Chondrocyte (in vitro differentiated cells): Measurements from ENCODE around the gene EXTL2. TPM values are rescaled to one million over a fixed set of nuclear protein-coding genes. Genes with fewer than 3 reads are reported as not detected.
"Not testable (repeated sequence)": the region's sequence is repeated elsewhere in the genome, so short reads cannot be mapped to it uniquely, and the experiment has no call there.

ENCODE experiments used
- DNase-seq: peaks from one replicate; pipeline ENCODE4 v3.0.0; 2021; ENCODE audit warnings: mixed read lengths, low spot score
- H3K27ac Mint-ChIP-seq: one replicate; pipeline ENCODE4 v1.8.0; 2021; ENCODE audit warnings: mild to moderate bottlenecking, moderate library complexity, mixed read lengths; ENCODE audit not compliant: unreplicated experiment
- H3K27me3 Mint-ChIP-seq: 2 replicates; pipeline ENCODE4 v1.8.0; 2021; ENCODE audit warnings: low read depth, mixed read lengths
- H3K36me3 Mint-ChIP-seq: 2 replicates; pipeline ENCODE4 v1.8.0; 2021; ENCODE audit warnings: low read depth, mixed read lengths
- H3K4me1 Mint-ChIP-seq: 2 replicates; pipeline ENCODE4 v1.8.0; 2021; ENCODE audit warnings: low read depth, mild to moderate bottlenecking, mixed read lengths
- H3K4me3 Mint-ChIP-seq: one replicate; pipeline ENCODE4 v1.8.0; 2021; ENCODE audit warnings: mild to moderate bottlenecking, moderate library complexity, mixed read lengths; ENCODE audit not compliant: unreplicated experiment
- H3K9me3 Mint-ChIP-seq: 2 replicates; pipeline ENCODE4 v1.8.0; 2021; ENCODE audit warnings: low read depth, mixed read lengths
- total RNA-seq: library from RNA; stranded (reverse); gene quantifications from 3 replicates; pipeline ENCODE4 v1.2.1, GENCODE V29; 2021
- TF ChIP-seq, protein P1 (sequence below): fragments of 200-600 bp; sonication (generic); IDR thresholded peaks from 2 replicates; pipeline ENCODE4 v1.5.0; 2021; ENCODE audit warnings: antibody characterized with exemption, mild to moderate bottlenecking, moderate library complexity

Gene EXTL2
- total RNA-seq, 1 donor from 2014 or later, result 24.7 TPM

DNA sequence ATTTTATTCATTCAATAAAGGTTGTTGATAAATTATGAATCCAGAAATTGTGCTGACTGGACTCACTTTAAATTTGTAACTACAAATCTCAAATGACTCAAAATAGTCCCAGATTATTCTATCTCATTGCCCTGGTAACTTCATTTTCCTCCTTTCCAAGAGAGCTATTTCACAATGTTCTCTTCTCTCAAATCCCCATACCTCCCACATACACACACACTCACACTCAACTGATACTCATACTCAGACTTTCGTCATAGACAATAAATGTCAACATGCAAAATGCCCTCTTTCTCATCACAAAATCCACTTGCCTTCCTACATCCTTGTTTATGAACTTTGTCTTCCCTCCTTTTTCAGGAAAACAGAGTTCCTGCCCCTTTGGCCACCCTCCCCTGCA is 33.3 kb downstream of the EXTL2 start:
- Mint-ChIP-seq H3K4me1 (no peaks in the 10 kb centered on the region), H3K27me3 (no peaks in the 10 kb centered on the region), H3K27ac (no peak overlapping the region), H3K36me3 (no peaks in the 10 kb centered on the region), H3K9me3 (peaks cover 4% of the 10 kb centered on the region), H3K4me3 (no peak overlapping the region)
- TF ChIP-seq, protein P1, sequence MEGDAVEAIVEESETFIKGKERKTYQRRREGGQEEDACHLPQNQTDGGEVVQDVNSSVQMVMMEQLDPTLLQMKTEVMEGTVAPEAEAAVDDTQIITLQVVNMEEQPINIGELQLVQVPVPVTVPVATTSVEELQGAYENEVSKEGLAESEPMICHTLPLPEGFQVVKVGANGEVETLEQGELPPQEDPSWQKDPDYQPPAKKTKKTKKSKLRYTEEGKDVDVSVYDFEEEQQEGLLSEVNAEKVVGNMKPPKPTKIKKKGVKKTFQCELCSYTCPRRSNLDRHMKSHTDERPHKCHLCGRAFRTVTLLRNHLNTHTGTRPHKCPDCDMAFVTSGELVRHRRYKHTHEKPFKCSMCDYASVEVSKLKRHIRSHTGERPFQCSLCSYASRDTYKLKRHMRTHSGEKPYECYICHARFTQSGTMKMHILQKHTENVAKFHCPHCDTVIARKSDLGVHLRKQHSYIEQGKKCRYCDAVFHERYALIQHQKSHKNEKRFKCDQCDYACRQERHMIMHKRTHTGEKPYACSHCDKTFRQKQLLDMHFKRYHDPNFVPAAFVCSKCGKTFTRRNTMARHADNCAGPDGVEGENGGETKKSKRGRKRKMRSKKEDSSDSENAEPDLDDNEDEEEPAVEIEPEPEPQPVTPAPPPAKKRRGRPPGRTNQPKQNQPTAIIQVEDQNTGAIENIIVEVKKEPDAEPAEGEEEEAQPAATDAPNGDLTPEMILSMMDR, result no peak
- DNase-seq, result no peak

DNA sequence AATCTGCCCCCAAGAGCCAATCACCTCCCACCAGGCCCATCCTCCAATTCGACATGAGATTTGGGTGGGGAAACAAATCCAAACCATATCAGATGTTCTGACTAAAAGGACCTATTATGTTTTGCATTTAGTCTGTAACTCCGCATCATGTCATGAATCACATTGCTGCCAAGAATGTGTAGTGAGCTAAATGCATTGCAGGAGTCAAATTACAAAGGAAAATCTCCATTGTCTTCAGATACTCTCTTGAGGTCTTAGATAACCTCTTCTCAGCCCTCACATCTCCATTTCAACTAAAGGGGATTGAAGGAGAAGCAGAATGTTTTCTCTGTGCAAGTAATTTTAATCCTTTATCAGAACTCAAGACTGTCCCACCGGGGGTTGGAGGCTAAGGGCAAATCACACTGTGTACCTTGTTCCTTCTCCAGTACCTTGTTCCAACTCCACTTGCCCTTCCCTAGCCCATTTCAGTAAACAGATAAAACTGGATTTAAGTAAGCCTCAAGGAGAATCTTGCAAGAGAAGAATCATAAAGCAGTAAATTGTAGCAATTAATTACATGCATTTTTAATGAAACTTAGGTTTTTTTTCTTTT is 34.1 kb downstream of the EXTL2 start:
- H3K9me3 Mint-ChIP-seq, result peaks cover 8% of the 10 kb centered on the region
- H3K4me3 Mint-ChIP-seq, result no peak overlapping the region
- no peaks in the 10 kb centered on the region for H3K27me3 Mint-ChIP-seq
- no peak for DNase-seq
- TF ChIP-seq, protein P1, result no peak
- H3K36me3 Mint-ChIP-seq, result peaks cover 2% of the 10 kb centered on the region
- H3K4me1 Mint-ChIP-seq, result no peaks in the 10 kb centered on the region
- H3K27ac Mint-ChIP-seq, result no peak overlapping the region

DNA sequence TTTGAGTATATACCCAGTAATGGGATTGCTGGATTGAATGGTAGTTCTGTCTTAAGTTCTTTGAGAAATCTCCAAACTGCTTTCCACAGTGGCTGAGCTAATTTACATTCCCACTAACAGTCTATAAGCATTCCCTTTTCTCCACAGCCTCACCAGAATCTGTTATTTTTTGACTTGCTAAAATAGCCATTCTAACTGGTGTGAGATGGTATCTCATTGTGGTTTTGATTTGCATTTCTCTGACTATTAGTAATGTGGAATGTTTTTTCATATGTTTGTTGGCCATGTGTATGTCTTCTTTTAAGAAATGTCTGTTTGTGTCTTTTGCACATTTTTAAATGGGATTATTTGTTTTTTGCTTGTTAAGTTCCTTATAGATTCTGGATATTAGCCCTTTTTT is 39.5 kb downstream of the EXTL2 start:
- H3K27me3 Mint-ChIP-seq, H3K4me1 Mint-ChIP-seq, H3K4me3 Mint-ChIP-seq, DNase-seq, H3K36me3 Mint-ChIP-seq, H3K27ac Mint-ChIP-seq: not testable (repeated sequence)
- H3K9me3 Mint-ChIP-seq, result peaks cover 16% of the 10 kb centered on the region

DNA sequence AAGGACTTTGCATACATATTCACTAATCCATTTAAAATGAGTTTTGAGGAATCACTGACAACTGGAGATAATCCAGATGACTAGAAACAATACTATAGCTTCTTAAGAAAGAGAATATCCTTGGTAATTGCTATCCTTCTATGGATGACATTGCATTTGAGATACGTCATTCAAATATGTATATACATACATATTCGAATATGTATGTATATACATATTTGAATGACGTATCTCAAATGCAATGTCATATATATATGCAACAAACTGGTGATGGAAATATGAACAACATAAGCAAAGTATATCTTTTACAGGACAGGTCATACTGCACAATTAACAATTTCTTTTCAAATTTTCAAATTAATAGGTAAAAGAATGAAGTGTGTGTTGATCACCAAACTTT is 41.7 kb downstream of the EXTL2 start:
- TF ChIP-seq, protein P1, result no peak
- Mint-ChIP-seq H3K36me3 (peaks cover 2% of the 10 kb centered on the region), H3K9me3 (peaks cover 16% of the 10 kb centered on the region), H3K27ac (no peak overlapping the region), H3K4me3 (no peak overlapping the region), H3K4me1 (peaks cover 5% of the 10 kb centered on the region), H3K27me3 (peaks cover 11% of the 10 kb centered on the region)
- DNase-seq, result no peak

DNA sequence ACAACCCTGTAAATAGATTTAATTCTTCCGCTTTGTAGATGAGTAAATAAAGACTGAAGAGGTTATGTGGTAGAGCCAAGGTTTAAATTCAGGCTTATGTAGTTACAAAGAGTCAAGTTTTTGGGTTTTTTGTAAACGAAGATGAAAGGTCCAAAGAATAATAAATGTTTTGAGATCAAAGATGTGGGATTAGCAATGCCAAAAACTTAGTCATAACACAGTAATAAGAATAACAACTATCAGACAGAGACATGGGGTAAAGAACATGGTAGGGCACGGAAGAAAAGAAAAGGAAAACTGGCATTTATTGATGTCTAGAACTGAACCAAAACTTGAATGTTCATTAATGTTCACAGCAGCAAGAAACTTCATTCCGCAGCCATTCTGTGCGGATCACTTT is 42.9 kb downstream of the EXTL2 start:
- no peak for DNase-seq
- H3K4me3 Mint-ChIP-seq, result no peak overlapping the region
- peaks cover 2% of the 10 kb centered on the region for H3K36me3 Mint-ChIP-seq
- peaks cover 12% of the 10 kb centered on the region for H3K27me3 Mint-ChIP-seq
- H3K4me1 Mint-ChIP-seq, result peaks cover 9% of the 10 kb centered on the region
- no peak overlapping the region for H3K27ac Mint-ChIP-seq
- TF ChIP-seq, protein P1, result no peak
- peaks cover 15% of the 10 kb centered on the region for H3K9me3 Mint-ChIP-seq
